ENCODE measurements around the gene HNF4A. TPM values are rescaled to one million over a fixed set of nuclear protein-coding genes. Genes with fewer than 3 reads are reported as not detected.

Gene HNF4A
- total and polyA plus RNA-seq, 2 of the 13 experiments (the other 11 are each of a cell fraction or from before 2014, with no cell fraction given) = 80.9 to 169 TPM

DNA sequence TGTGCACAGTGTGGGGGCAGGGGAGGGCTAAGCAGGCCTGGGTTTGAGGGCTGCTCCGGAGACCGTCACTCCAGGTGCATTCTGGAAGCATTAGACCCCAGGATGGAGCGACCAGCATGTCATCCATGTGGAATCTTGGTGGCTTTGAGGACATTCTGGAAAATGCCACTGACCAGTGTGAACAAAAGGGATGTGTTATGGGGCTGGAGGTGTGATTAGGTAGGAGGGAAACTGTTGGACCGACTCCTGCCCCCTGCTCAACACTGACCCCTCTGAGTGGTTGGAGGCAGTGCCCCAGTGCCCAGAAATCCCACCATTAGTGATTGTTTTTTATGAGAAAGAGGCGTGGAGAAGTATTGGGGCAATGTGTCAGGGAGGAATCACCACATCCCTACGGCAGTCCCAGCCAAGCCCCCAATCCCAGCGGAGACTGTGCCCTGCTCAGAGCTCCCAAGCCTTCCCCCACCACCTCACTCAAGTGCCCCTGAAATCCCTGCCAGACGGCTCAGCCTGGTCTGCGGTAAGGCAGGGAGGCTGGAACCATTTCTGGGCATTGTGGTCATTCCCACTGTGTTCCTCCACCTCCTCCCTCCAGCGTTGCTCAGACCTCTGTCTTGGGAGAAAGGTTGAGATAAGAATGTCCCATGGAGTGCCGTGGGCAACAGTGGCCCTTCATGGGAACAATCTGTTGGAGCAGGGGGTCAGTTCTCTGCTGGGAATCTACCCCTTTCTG, 76.2 kb downstream of the HNF4A start (continued):
- no peak for TF ChIP-seq ZNF547 (CRISPR knock-in tag; IDR thresholded peaks at IDR 0.05)
- peak; percentile 42 for TF ChIP-seq CBX1 (IDR thresholded peaks at IDR 0.05; ENCODE audit: low read depth)
- no peak; the same call in 1 of the 2 replicates for TF ChIP-seq MIXL1 (CRISPR knock-in tag; IDR thresholded peaks at IDR 0.05)
- peak; percentile 99 for TF ChIP-seq RBM22 (optimal IDR thresholded peaks at IDR 0.05; ENCODE audit: low read length)
- TF ChIP-seq ZUFSP (CRISPR knock-in tag; IDR thresholded peaks at IDR 0.05; ENCODE audit: borderline replicate concordance) = no peak
- 0 out of 2 replicates have a peak, but pooled peaks have one; percentile 21 for TF ChIP-seq HOXD1 (CRISPR knock-in tag; IDR thresholded peaks at IDR 0.05)
- TF ChIP-seq PPARG (CRISPR knock-in tag; conservative IDR thresholded peaks at IDR 0.05) = no peak
- no peak for TF ChIP-seq REXO4 (CRISPR knock-in tag; IDR thresholded peaks at IDR 0.05; ENCODE audit: borderline replicate concordance)
- peak; percentile 81; the same call in 1 of the 2 replicates for TF ChIP-seq ZFP37 (CRISPR knock-in tag; IDR thresholded peaks at IDR 0.05; ENCODE audit: borderline replicate concordance)
- TF ChIP-seq ZNF34 (CRISPR knock-in tag; IDR thresholded peaks at IDR 0.05; ENCODE audit: borderline replicate concordance) = no peak
- TF ChIP-seq ZNF772 (CRISPR knock-in tag; IDR thresholded peaks at IDR 0.05) = peak; percentile 83; the same call in 1 of the 2 replicates
- TF ChIP-seq EED (CRISPR knock-in tag; IDR thresholded peaks at IDR 0.05) = peak; percentile 75; the same call in 1 of the 2 replicates
- TF ChIP-seq, protein P1, sequence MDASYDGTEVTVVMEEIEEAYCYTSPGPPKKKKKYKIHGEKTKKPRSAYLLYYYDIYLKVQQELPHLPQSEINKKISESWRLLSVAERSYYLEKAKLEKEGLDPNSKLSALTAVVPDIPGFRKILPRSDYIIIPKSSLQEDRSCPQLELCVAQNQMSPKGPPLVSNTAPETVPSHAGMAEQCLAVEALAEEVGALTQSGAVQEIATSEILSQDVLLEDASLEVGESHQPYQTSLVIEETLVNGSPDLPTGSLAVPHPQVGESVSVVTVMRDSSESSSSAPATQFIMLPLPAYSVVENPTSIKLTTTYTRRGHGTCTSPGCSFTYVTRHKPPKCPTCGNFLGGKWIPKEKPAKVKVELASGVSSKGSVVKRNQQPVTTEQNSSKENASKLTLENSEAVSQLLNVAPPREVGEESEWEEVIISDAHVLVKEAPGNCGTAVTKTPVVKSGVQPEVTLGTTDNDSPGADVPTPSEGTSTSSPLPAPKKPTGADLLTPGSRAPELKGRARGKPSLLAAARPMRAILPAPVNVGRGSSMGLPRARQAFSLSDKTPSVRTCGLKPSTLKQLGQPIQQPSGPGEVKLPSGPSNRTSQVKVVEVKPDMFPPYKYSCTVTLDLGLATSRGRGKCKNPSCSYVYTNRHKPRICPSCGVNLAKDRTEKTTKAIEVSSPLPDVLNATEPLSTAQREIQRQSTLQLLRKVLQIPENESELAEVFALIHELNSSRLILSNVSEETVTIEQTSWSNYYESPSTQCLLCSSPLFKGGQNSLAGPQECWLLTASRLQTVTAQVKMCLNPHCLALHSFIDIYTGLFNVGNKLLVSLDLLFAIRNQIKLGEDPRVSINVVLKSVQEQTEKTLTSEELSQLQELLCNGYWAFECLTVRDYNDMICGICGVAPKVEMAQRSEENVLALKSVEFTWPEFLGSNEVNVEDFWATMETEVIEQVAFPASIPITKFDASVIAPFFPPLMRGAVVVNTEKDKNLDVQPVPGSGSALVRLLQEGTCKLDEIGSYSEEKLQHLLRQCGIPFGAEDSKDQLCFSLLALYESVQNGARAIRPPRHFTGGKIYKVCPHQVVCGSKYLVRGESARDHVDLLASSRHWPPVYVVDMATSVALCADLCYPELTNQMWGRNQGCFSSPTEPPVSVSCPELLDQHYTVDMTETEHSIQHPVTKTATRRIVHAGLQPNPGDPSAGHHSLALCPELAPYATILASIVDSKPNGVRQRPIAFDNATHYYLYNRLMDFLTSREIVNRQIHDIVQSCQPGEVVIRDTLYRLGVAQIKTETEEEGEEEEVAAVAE (CRISPR knock-in tag; IDR thresholded peaks at IDR 0.05; ENCODE audit: borderline replicate concordance) = peak; percentile 39; the same call in 1 of the 2 replicates
- 0 out of 2 replicates have a peak, but pooled peaks have one; percentile 30 for TF ChIP-seq ZNF124 (CRISPR knock-in tag; IDR thresholded peaks at IDR 0.05)
- no peak for TF ChIP-seq TCF7 (IDR thresholded peaks at IDR 0.05; ENCODE audit: low read depth)
- no peak for TF ChIP-seq LBX2 (CRISPR knock-in tag; IDR thresholded peaks at IDR 0.05; ENCODE audit: borderline replicate concordance)
- TF ChIP-seq FUBP1 (CRISPR knock-in tag; IDR thresholded peaks at IDR 0.05; ENCODE audit: borderline replicate concordance) = no peak
- no peak; the same call in 1 of the 2 replicates for TF ChIP-seq ZBTB2 (CRISPR knock-in tag; IDR thresholded peaks at IDR 0.05; ENCODE audit: low read depth)
- TF ChIP-seq MEIS1 (CRISPR knock-in tag; IDR thresholded peaks at IDR 0.05; ENCODE audit: borderline replicate concordance) = no peak
- TF ChIP-seq KAT8 (CRISPR knock-in tag; IDR thresholded peaks at IDR 0.05) = peak; percentile 35; the same call in 1 of the 2 replicates
